ENCODE data around the gene FMN1. TPM values are rescaled to one million over a fixed set of nuclear protein-coding genes. Genes with fewer than 3 reads are reported as not detected.

Gene FMN1
- total and polyA plus RNA-seq, 2 of the 8 experiments (the other 6 are each of a cell fraction or from before 2014, with no cell fraction given) = 0.27 to 3.7 TPM

DNA sequence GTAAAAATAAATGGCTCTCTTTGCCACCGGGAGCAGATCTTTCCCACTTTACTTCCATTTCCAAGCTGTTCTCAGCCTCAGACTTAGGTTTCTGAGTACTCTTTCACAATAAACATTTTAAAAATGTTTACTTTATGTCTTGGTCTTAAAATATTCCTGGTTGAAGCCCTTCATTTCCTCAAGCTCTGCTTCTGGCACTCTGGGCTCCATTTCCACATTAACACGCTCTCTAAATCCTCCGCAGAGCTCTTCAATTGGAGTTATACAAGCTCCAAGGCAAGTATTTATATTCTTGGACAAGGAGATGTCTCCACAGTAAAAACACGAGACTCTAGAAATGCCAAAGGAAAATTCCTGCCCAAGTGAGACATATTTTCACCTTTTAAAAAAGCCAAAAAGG lies 307.4 kb downstream of the FMN1 start:
- Histone ChIP-seq H2BK120ac (replicated peaks; ENCODE audit: low read depth, low read length) (no peak overlapping the region), H3K23ac (ENCODE audit: insufficient read length) (no peak overlapping the region), H2BK12ac (ENCODE audit: low read depth, low read length) (no peak overlapping the region), H3K14ac (ENCODE audit: insufficient read length) (no peak overlapping the region), H3K36me3 (ENCODE audit: control insufficient read depth in 2 of 4, insufficient read depth in 4 of 4, low read length in 3 of 4) (no peaks in the 10 kb centered on the region), H4K20me1 (replicated peaks in 1 of 2; ENCODE audit: control insufficient read depth in 1 of 2, insufficient read depth in 2 of 2, low read length in 2 of 2) (no peaks in the 10 kb centered on the region), H3K79me1 (ENCODE audit: low read depth, low read length) (no peaks in the 10 kb centered on the region), H3K27ac (ENCODE audit: low read depth, low read length) (no peak overlapping the region), H4K5ac (ENCODE audit: insufficient read length, low read depth, low read length) (no peak overlapping the region), H3K9ac (replicated peaks in 1 of 4; ENCODE audit: extremely low read depth in 1 of 4, low read depth in 3 of 4, low read length in 3 of 4) (no peak overlapping the region), H2AFZ (ENCODE audit: low read length) (no peak overlapping the region), H3K23me2 (ENCODE audit: low read depth, low read length) (no peaks in the 10 kb centered on the region), H3K79me2 (ENCODE audit: control insufficient read depth in 1 of 2, insufficient read depth in 2 of 2, low read length in 2 of 2) (no peaks in the 10 kb centered on the region), H4K8ac (ENCODE audit: extremely low read depth, insufficient read depth, low read length) (no peak overlapping the region), H3K27me3 (replicated peaks in 1 of 4; ENCODE audit: control insufficient read depth in 3 of 4, extremely low read depth in 1 of 4, insufficient read depth in 3 of 4, low read length in 3 of 4) (no peaks in the 10 kb centered on the region), H4K91ac (replicated peaks; ENCODE audit: insufficient read length, low read length) (no peak overlapping the region), H2AK5ac (ENCODE audit: low read depth, low read length) (no peak overlapping the region), H3K18ac (ENCODE audit: extremely low read depth, low read length) (no peak overlapping the region), H3K56ac (replicated peaks; ENCODE audit: insufficient read length, low read depth, low read length) (no peak overlapping the region), H2BK15ac (ENCODE audit: low read length) (no peak overlapping the region), H2BK5ac (ENCODE audit: low read depth, low read length) (no peak overlapping the region), H3K4ac (replicated peaks; ENCODE audit: insufficient read length, low read depth, low read length) (no peak overlapping the region), H3K4me1 (replicated peaks in 1 of 4; ENCODE audit: control insufficient read depth in 3 of 4, insufficient read depth in 4 of 4, low read length in 3 of 4) (peaks cover 0 to 4% (median 0%) of the 10 kb centered on the region in 4 experiments; a peak in 2 of 7 replicates), H2BK20ac (ENCODE audit: low read length) (no peak overlapping the region), H3K9me3 (ENCODE audit: insufficient read depth in 2 of 2, low read depth in 1 of 2, low read length in 1 of 2) (no peaks in the 10 kb centered on the region), H3K4me2 (ENCODE audit: insufficient read depth in 1 of 2, low read depth in 2 of 2, low read length in 2 of 2) (no peak overlapping the region), H3K4me3 (ENCODE audit: extremely low read depth in 1 of 4, insufficient read depth in 2 of 4, low read depth in 3 of 4, low read length in 4 of 4) (no peak overlapping the region)
- ChIA-PET CTCF (ENCODE audit: partially characterized antibody) (interaction anchor here (0.7 to 4.4 kb wide), 8 partner anchors 17 to 107 kb away, joined by 3 to 23 read pairs (median 5); no protein-coding TSS in a partner anchor), POLR2A (ENCODE audit: partially characterized antibody) (no interaction called here)
- no peak for DNase-seq (ENCODE audit: low read depth in 1 of 2, low spot score in 2 of 2)
- no peak for TF ChIP-seq HDAC6 (IDR thresholded peaks at IDR 0.05; ENCODE audit: low read depth, low read length)
- TF ChIP-seq POU5F1 (IDR thresholded peaks at IDR 0.05; ENCODE audit: low read depth, low read length) = no peak
- no peak for TF ChIP-seq TBP (IDR thresholded peaks at IDR 0.05; ENCODE audit: low read depth, low read length)
- no peak for TF ChIP-seq EZH2 (IDR thresholded peaks at IDR 0.05; ENCODE audit: low read depth, low read length, severe bottlenecking)
- TF ChIP-seq, protein P1, sequence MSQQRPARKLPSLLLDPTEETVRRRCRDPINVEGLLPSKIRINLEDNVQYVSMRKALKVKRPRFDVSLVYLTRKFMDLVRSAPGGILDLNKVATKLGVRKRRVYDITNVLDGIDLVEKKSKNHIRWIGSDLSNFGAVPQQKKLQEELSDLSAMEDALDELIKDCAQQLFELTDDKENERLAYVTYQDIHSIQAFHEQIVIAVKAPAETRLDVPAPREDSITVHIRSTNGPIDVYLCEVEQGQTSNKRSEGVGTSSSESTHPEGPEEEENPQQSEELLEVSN (IDR thresholded peaks at IDR 0.05) = no peak
- no peak for TF ChIP-seq CEBPB (IDR thresholded peaks at IDR 0.05; ENCODE audit: low read depth, low read length)
- no peak for TF ChIP-seq POLR2AphosphoS5 (IDR thresholded peaks at IDR 0.05; ENCODE audit: low read depth, low read length)
- no peak for TF ChIP-seq CBX8 (IDR thresholded peaks at IDR 0.05; ENCODE audit: borderline replicate concordance, low read depth, low read length)
- TF ChIP-seq CHD2 (IDR thresholded peaks at IDR 0.05; ENCODE audit: low read length) = no peak
- TF ChIP-seq NRF1 (IDR thresholded peaks at IDR 0.05; ENCODE audit: low read depth, low read length) = no peak
- no peak for TF ChIP-seq SAP30 (IDR thresholded peaks at IDR 0.05; ENCODE audit: insufficient read depth, insufficient replicate concordance, low read length)
- TF ChIP-seq CTBP2 (IDR thresholded peaks at IDR 0.05; ENCODE audit: borderline replicate concordance, insufficient read depth, insufficient read length, low read length) = no peak
- TF ChIP-seq, protein P2, sequence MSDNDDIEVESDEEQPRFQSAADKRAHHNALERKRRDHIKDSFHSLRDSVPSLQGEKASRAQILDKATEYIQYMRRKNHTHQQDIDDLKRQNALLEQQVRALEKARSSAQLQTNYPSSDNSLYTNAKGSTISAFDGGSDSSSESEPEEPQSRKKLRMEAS (IDR thresholded peaks at IDR 0.05) = no peak
- TF ChIP-seq ZNF274 (IDR thresholded peaks at IDR 0.05; ENCODE audit: borderline replicate concordance, extremely low read depth, low read length) = no peak
- FAIRE-seq = no peak
- 99% methylated on average over 4 of the region's 4 CpGs; no CpG with 5 or more reads in 1 of the 2 experiments for WGBS, 2 experiments (ENCODE audit: extremely low coverage in 1 of 2, insufficient coverage in 1 of 2, insufficient read length in 1 of 2, insufficient replicate concordance in 2 of 2, low coverage in 1 of 2, low lambda C conversion rate in 2 of 2, missing lambda C conversion rate in 1 of 2)
